HL-60 (cell line): ENCODE data around the gene MRPL48.

Experiments
- CTCF ChIP-seq: IDR thresholded peaks from one replicate; pipeline ENCODE4 v1.5.1; 2011; ENCODE audit warnings: low read length, control low read depth, inconsistent platforms; ENCODE audit not compliant: insufficient read depth
- GABPA ChIP-seq: IDR thresholded peaks from 2 replicates; pipeline ENCODE4 v1.6.1; 2012; ENCODE audit warnings: low read depth
- POLR2AphosphoS5 ChIP-seq: IDR thresholded peaks from 2 replicates; pipeline ENCODE4 v1.6.1; 2012; ENCODE audit warnings: low read depth
- REST ChIP-seq: IDR thresholded peaks from 2 replicates; pipeline ENCODE4 v1.6.1; 2012; ENCODE audit warnings: low read depth; ENCODE audit not compliant: insufficient replicate concordance
- SPI1 ChIP-seq: IDR thresholded peaks from 2 replicates; pipeline ENCODE4 v1.6.1; 2012; ENCODE audit warnings: low read depth, mild to moderate bottlenecking, borderline replicate concordance

GRCh38 chr11:73902303-73902702, 114.6 kb downstream of the MRPL48 start:
- TF ChIP-seq CTCF (no peak), POLR2AphosphoS5 (no peak), REST (no peak), GABPA (no peak), SPI1 (no peak)
